Nephron (organoid): Measurements from ENCODE around the gene SDC1.

Experiments used
- H3K27ac Mint-ChIP-seq, 3 experiments: 2 replicates each; pipeline ENCODE4 v1.8.0; 2020; ENCODE audit warnings: mixed read lengths in 3 of 3, mild to moderate bottlenecking in 2 of 3, moderate library complexity in 1 of 3
- H3K27me3 Mint-ChIP-seq: 2 replicates; pipeline ENCODE4 v1.8.0; 2021; ENCODE audit warnings: low read depth, mild to moderate bottlenecking, moderate library complexity, mixed read lengths
- H3K36me3 Mint-ChIP-seq: 2 replicates; pipeline ENCODE4 v1.8.0; 2020; ENCODE audit warnings: low read depth, mixed read lengths
- H3K4me1 Mint-ChIP-seq: 2 replicates; pipeline ENCODE4 v1.8.0; 2020; ENCODE audit warnings: mixed read lengths
- H3K4me3 Mint-ChIP-seq, 3 experiments: 2 replicates each; pipeline ENCODE4 v1.8.0; 2020; ENCODE audit warnings: mild to moderate bottlenecking in 3 of 3, mixed read lengths in 3 of 3, moderate library complexity in 2 of 3
- H3K9me3 Mint-ChIP-seq: 2 replicates; pipeline ENCODE4 v1.8.0; 2020; ENCODE audit warnings: mixed read lengths
- TF ChIP-seq, protein P1 (sequence below), 3 experiments: fragments of 200-600 bp; sonication (generic); IDR thresholded peaks; one replicate each; pipeline ENCODE4 v1.5.0; 2021; ENCODE audit warnings: antibody characterized with exemption in 3 of 3; ENCODE audit not compliant: unreplicated experiment in 3 of 3

Gene SDC1

DNA sequence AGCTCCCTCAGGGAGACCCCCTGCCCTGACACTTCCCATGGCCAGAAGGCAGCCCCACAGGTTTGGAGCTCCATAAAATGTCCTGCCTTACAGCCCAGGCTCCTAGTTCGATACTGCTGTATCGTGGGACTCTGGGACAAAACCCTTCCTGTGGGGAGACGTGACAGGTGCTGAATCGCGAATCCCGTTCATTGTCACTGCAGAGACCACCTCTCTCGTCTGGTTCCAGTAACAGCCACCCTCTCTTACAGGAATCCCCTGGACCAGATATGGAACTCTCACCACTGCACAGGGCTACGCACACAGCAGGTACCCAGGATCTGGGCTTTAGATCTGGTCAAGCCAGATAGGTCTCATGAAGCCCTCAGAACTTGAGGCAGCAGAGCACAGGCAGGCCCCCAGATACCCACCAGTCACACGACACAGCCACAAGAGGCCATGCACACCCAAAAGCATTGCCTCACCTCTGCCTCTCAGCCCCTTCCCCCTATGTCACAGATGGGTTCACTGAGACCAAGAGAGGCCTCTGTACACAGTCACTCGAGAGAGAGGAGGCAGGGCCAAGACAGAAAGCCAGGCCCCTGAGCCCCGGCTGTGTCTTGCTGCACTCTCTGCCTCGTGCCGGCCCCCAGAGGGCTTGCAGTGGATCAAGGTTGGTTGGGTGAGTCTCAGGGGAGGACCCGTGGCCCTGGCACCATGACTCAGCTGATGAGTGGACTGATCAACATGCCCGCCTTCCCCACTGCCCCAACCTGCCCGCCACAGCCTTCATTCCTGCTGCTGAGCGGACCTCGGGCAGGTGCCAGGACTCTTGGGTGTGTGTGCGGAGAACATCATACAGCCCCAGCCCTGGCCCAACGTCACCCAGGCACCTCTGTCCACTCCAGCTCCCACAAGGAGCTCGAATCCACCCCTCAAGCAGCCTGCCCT is 7.6 kb downstream of the SDC1 start:
- Mint-ChIP-seq H3K4me3 (no peak overlapping the region), H3K27ac (no peak overlapping the region)

DNA sequence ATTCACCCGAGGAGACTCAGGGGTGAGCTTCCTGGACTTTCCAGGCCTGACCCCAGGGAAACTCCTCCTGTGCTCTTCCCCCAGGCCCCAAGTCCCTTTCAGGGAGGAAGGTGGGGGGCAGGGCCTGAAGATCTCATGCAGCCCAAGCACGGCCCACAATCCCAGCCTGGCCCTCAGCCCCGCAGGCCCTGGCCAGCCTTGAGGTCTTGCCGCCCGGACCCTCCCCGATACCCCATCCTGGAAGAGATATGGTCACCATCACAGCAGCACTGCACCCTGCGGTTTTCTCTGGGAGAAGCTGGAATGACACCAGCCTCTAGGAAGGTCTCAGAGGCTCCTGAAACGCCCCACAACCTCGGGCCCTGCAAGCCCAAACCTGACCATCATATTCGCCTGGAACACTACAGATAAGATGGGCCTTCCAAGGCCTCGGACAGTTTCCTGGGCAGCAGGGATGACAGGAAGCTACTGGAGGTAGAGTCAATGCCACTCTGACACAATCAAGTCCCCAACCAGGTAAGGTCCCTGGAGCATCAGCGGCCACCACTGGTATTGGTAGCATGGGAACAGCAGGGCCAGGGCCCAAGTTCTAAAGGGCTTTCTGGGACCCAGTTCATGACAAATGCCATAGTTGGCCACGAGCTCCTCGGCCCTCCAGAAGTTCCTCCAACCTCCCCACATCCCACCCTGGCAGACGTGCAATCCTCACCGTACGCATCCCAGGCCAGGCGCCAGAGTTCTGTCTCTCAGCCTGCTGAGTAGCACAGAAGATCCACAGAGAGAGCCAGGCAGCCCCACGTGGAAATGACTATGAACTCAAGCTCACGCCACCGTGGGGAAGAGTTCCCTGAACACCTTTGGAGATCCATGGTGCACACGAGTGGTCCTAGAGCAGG is 8.6 kb downstream of the SDC1 start:
- Mint-ChIP-seq H3K4me3 (no peak overlapping the region), H3K36me3 (peaks cover 5% of the 10 kb centered on the region), H3K9me3 (no peaks in the 10 kb centered on the region), H3K27me3 (peaks cover 12% of the 10 kb centered on the region), H3K4me1 (peaks cover 15% of the 10 kb centered on the region), H3K27ac (no peak overlapping the region)
- TF ChIP-seq, protein P1, sequence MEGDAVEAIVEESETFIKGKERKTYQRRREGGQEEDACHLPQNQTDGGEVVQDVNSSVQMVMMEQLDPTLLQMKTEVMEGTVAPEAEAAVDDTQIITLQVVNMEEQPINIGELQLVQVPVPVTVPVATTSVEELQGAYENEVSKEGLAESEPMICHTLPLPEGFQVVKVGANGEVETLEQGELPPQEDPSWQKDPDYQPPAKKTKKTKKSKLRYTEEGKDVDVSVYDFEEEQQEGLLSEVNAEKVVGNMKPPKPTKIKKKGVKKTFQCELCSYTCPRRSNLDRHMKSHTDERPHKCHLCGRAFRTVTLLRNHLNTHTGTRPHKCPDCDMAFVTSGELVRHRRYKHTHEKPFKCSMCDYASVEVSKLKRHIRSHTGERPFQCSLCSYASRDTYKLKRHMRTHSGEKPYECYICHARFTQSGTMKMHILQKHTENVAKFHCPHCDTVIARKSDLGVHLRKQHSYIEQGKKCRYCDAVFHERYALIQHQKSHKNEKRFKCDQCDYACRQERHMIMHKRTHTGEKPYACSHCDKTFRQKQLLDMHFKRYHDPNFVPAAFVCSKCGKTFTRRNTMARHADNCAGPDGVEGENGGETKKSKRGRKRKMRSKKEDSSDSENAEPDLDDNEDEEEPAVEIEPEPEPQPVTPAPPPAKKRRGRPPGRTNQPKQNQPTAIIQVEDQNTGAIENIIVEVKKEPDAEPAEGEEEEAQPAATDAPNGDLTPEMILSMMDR (IDR thresholded peaks at IDR 0.05; ENCODE audit: unreplicated experiment in 3 of 3), result no peak

More for the DNA sequence above, 7.6 kb downstream of the SDC1 start:
- Mint-ChIP-seq H3K27me3 (peaks cover 17% of the 10 kb centered on the region), H3K9me3 (no peaks in the 10 kb centered on the region), H3K4me1 (peaks cover 18% of the 10 kb centered on the region), H3K36me3 (peaks cover 5% of the 10 kb centered on the region)
- TF ChIP-seq, protein P1 (IDR thresholded peaks at IDR 0.05; ENCODE audit: unreplicated experiment in 3 of 3), result no peak

DNA sequence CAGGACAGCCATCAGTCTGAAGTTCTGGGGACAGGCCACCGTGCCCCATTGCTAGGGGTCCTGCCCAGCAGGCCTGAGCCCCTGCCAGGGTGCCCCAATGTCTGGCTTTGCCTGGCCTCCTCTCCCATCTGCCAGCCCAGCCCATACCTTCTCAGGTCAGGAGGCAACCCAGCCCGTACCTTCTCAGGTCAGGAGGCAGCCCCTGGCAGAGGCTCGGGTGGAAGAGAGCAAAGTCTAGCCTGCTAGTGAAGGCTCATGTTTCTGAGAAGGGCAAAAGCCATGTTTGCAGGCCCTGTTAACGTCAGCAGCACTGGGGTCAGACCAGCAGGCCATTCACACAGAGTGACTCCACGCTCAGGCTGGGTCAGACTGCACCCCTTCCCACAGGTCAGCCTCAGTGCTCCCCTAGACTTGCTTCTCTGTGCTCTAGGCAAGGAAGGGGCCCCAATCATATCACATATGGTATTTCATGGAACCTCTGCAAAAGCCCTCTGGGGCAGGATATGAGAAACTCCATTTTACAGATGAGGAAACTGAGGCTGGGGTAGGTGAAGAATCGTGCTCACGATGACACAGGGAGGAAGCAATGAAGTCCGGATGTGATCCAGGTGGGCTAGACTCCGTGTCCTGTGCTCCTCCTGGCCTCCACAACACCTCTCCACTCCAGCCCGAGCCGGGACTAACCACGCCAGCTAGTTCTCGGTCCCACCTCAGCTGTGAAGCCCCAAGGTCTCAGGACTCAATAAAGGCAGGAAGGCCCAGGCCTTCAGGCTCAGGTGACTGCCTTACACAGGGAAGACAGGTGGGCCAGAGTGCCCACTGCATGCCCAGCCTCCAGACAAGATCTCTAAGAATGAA is 9.5 kb downstream of the SDC1 start:
- peaks cover 12% of the 10 kb centered on the region for H3K27me3 Mint-ChIP-seq
- no peaks in the 10 kb centered on the region for H3K9me3 Mint-ChIP-seq
- H3K36me3 Mint-ChIP-seq, result peaks cover 5% of the 10 kb centered on the region
- no peak overlapping the region for H3K27ac Mint-ChIP-seq
- H3K4me3 Mint-ChIP-seq, result no peak overlapping the region
- TF ChIP-seq, protein P1 (IDR thresholded peaks at IDR 0.05; ENCODE audit: unreplicated experiment in 3 of 3), result no peak
- peaks cover 15% of the 10 kb centered on the region for H3K4me1 Mint-ChIP-seq

DNA sequence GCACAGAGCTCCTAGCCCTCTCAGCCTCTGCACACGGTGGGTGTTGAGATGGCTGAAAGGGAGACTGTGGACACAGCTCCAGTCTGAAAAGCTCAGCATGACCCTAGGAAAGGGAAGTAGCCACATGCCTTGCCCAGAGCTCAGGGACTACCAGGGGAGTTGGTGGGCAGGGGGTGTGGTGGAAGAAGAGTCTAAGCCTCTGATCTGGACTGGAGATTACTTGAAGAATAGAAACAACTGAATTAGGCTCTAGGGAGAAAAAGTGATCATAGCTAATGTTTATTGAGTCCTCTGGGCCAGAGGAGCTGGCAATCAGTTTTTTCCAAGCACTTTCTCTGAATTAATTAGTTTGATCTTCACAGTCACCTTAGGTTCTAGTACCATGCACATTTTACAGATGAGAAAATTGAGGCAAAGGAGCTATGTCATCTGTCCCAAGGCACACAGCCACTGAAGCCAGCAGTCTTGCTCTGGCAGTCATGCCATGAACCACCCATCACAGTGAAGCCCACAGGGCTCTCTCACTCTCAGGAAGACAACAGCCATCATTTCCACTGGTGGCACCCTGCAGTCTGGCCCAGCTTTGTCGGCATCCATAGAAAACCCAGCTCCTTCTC is 10.3 kb downstream of the SDC1 start:
- TF ChIP-seq, protein P1 (IDR thresholded peaks at IDR 0.05; ENCODE audit: unreplicated experiment in 3 of 3), result no peak
- H3K9me3 Mint-ChIP-seq, result no peaks in the 10 kb centered on the region

More for the DNA sequence above, 10.3 kb downstream of the SDC1 start:
- peak overlapping the region in 2 of 3 experiments; percentile 44 to 45 for H3K27ac Mint-ChIP-seq
- peaks cover 15% of the 10 kb centered on the region for H3K4me1 Mint-ChIP-seq
- H3K4me3 Mint-ChIP-seq, result no peak overlapping the region
- peaks cover 8% of the 10 kb centered on the region for H3K27me3 Mint-ChIP-seq
- peaks cover 5% of the 10 kb centered on the region for H3K36me3 Mint-ChIP-seq
